HCT116 (cell line): Measurements from ENCODE around the gene ATP2A3. TPM values are rescaled to one million over a fixed set of nuclear protein-coding genes. Genes with fewer than 3 reads are reported as not detected.

ENCODE experiments used
- ATAC-seq: fragments of 200-7000 bp; cut with Tn5 transposase; 2 replicates; pipeline ENCODE4 v1.9.1; 2020; ENCODE audit warnings: mild to moderate bottlenecking, moderate library complexity
- BruUV-seq: library from RNA; stranded (reverse); fragments of 400-500 nt; replicated peaks from 2 replicates; lab custom pipeline; 2021; lab: Mats Ljungman, UMichigan
- CTCF ChIA-PET: fragments of 300-600 bp; sonication (Branson Sonifier 250); formaldehyde crosslinking; loops from one replicate; lab custom pipeline; 2021; ENCODE audit warnings: antibody characterized with exemption; lab: Charles Lee
- POLR2A ChIA-PET: fragments of 300-600, 350-600 bp; sonication (Branson Sonifier 250); formaldehyde crosslinking; loops from one replicate; lab custom pipeline; 2021; ENCODE audit warnings: antibody characterized with exemption; lab: Charles Lee
- RAD21 ChIA-PET, 2 experiments: fragments of 300-600 bp; sonication (Branson Sonifier 250); formaldehyde crosslinking; loops; one replicate each; lab custom pipeline; 2023; ENCODE audit warnings: low total read pairs in 2 of 2; ENCODE audit not compliant: uncharacterized antibody in 2 of 2, unreplicated experiment in 2 of 2, low non-redundant PET in 1 of 2; lab: Charles Lee
- DNase-seq: peaks from one replicate; pipeline ENCODE4 v3.0.0-alpha.2; 2010; ENCODE audit warnings: low read depth, low spot score
- H2AFZ ChIP-seq: fragments of 200-600 bp; shearing (Covaris generic), sonication (generic); 2 replicates; pipeline ENCODE4 v1.6.1; 2017; ENCODE audit warnings: low read depth, mixed run types, mixed read lengths, antibody characterized with exemption, low read length; ENCODE audit not compliant: poor library complexity, severe bottlenecking
- H3K27ac ChIP-seq: 2 replicates; pipeline ENCODE4 v1.5.1; 2012; ENCODE audit warnings: low read depth, low read length
- H3K27me3 ChIP-seq: fragments of 200-600 bp; sonication (generic); 2 replicates; pipeline ENCODE4 v1.6.1; 2016; ENCODE audit warnings: mixed run types, low read length, mixed read lengths; ENCODE audit not compliant: insufficient read depth
- H3K36me3 ChIP-seq, 2 experiments: fragments of 200-500 bp in 1 of 2; fragments of 200-600 bp in 1 of 2; sonication (Bioruptor generic) in 1 of 2; sonication (generic) in 1 of 2; 2 replicates each; pipeline versions ENCODE4 v1.5.1 to v1.6.1; 2014 to 2016; ENCODE audit warnings: low read length in 2 of 2, inconsistent platforms in 1 of 2, mixed read lengths in 1 of 2, mixed run types in 1 of 2; ENCODE audit not compliant: insufficient read depth in 2 of 2, control insufficient read depth in 1 of 2
- H3K4me1 ChIP-seq, 2 experiments: fragments of 200-600 bp in 1 of 2; sonication (generic) in 1 of 2; 2 replicates each; pipeline versions ENCODE4 v1.5.1 to v1.6.1; 2012 to 2017; ENCODE audit warnings: low read length in 2 of 2, inconsistent platforms in 1 of 2, mild to moderate bottlenecking in 1 of 2, mixed read lengths in 1 of 2, mixed run types in 1 of 2, moderate library complexity in 1 of 2; ENCODE audit not compliant: insufficient read depth in 2 of 2, control insufficient read depth in 1 of 2
- H3K4me2 ChIP-seq: fragments of 200-600 bp; sonication (generic); 2 replicates; pipeline ENCODE4 v1.6.1; 2017; ENCODE audit warnings: mixed run types, low read length, mixed read lengths
- H3K4me3 ChIP-seq, 2 experiments: fragments of 200-600 bp in 1 of 2; sonication (generic) in 1 of 2; replicated peaks in 1 of 2; 2 replicates each; pipeline ENCODE4 v1.5.1; 2011 to 2016; ENCODE audit warnings: low read length in 2 of 2, control low read depth in 1 of 2, low read depth in 1 of 2, mild to moderate bottlenecking in 1 of 2, mixed read lengths in 1 of 2, mixed run types in 1 of 2
- H3K79me2 ChIP-seq: fragments of 200-600 bp; sonication (generic); 2 replicates; pipeline ENCODE4 v1.6.1; 2017; ENCODE audit warnings: mild to moderate bottlenecking, mixed run types, low read length, moderate library complexity, mixed read lengths; ENCODE audit not compliant: insufficient read depth
- H3K9ac ChIP-seq: fragments of 200-600 bp; sonication (generic); 2 replicates; pipeline ENCODE4 v1.6.1; 2016; ENCODE audit warnings: low read length, mixed read lengths
- H3K9me2 ChIP-seq: fragments of 200-600 bp; sonication (generic), shearing (Covaris generic); 2 replicates; pipeline ENCODE4 v1.6.1; 2017; ENCODE audit warnings: mixed run types, mild to moderate bottlenecking, moderate library complexity; ENCODE audit not compliant: insufficient read depth
- H3K9me3 ChIP-seq, 2 experiments: fragments of 200-500 bp in 1 of 2; fragments of 200-600 bp in 1 of 2; sonication (Bioruptor generic) in 1 of 2; sonication (generic) in 1 of 2; 2 replicates each; pipeline ENCODE4 v1.6.1; 2014 to 2017; ENCODE audit warnings: low read length in 2 of 2, mixed read lengths in 2 of 2, inconsistent platforms in 1 of 2, low read depth in 1 of 2, mild to moderate bottlenecking in 1 of 2, mixed run types in 1 of 2, moderate library complexity in 1 of 2; ENCODE audit not compliant: control insufficient read depth in 1 of 2, insufficient read depth in 1 of 2
- H4K20me1 ChIP-seq: fragments of 200-600 bp; sonication (generic), shearing (Covaris generic); 2 replicates; pipeline ENCODE4 v1.6.1; 2017; ENCODE audit warnings: mixed run types, mild to moderate bottlenecking, moderate library complexity; ENCODE audit not compliant: insufficient read depth
- ATF3 ChIP-seq: IDR thresholded peaks from 2 replicates; pipeline ENCODE4 v1.6.1; 2012
- CBX3 ChIP-seq: IDR thresholded peaks from 2 replicates; pipeline ENCODE4 v1.6.1; 2012; ENCODE audit warnings: low read depth
- CEBPB ChIP-seq: IDR thresholded peaks from 2 replicates; pipeline ENCODE4 v1.6.1; 2012; ENCODE audit warnings: low read depth
- JUND ChIP-seq: IDR thresholded peaks from 2 replicates; pipeline ENCODE4 v1.6.1; 2012
- POLR2A ChIP-seq: IDR thresholded peaks from 2 replicates; pipeline ENCODE4 v1.7.0; 2011; ENCODE audit warnings: borderline replicate concordance; ENCODE audit not compliant: insufficient read depth, insufficient read length; ENCODE audit errors: extremely low read depth
- POLR2AphosphoS5 ChIP-seq: IDR thresholded peaks from 2 replicates; pipeline ENCODE4 v1.6.1; 2011; ENCODE audit warnings: mild to moderate bottlenecking, low read depth, low read length, moderate library complexity
- RAD21 ChIP-seq: IDR thresholded peaks from 2 replicates; pipeline ENCODE4 v1.6.1; 2012; ENCODE audit warnings: low read depth, mild to moderate bottlenecking
- SP1 ChIP-seq: IDR thresholded peaks from 2 replicates; pipeline ENCODE4 v1.6.1; 2012; ENCODE audit warnings: low read depth
- SRF ChIP-seq: IDR thresholded peaks from 2 replicates; pipeline ENCODE4 v1.6.1; 2012; ENCODE audit warnings: low read depth
- TCF7L2 ChIP-seq: IDR thresholded peaks from 2 replicates; pipeline ENCODE4 v1.7.0; 2011; ENCODE audit warnings: borderline replicate concordance, inconsistent platforms; ENCODE audit not compliant: insufficient read depth, insufficient read length; ENCODE audit errors: extremely low read depth
- ZFX ChIP-seq: fragments of 450-650 bp; IDR thresholded peaks from 2 replicates; pipeline ENCODE4 v1.6.1; 2017
- ZNF274 ChIP-seq: fragments of 200-500 bp; sonication (Bioruptor generic); IDR thresholded peaks from 2 replicates; pipeline ENCODE4 v1.6.1; 2014; ENCODE audit warnings: mild to moderate bottlenecking, low read depth, low read length, inconsistent platforms
- intact Hi-C: fragments of 100-400 bp; cut with micrococcal nuclease; formaldehyde crosslinking; loops from 2 replicates; pipeline ENCODE4 v1.10.0; 2022
- total RNA-seq: library from RNA; stranded (reverse); gene quantifications from one replicate; pipeline ENCODE4 v1.2.1, GENCODE V29; 2021; ENCODE audit not compliant: unreplicated experiment
- TF ChIP-seq, protein P1 (sequence below): IDR thresholded peaks from 2 replicates; pipeline ENCODE4 v1.6.1; 2012

ATP2A3 gene
- total RNA-seq, 1 experiment from 2014 or later: 23.1 TPM

DNA sequence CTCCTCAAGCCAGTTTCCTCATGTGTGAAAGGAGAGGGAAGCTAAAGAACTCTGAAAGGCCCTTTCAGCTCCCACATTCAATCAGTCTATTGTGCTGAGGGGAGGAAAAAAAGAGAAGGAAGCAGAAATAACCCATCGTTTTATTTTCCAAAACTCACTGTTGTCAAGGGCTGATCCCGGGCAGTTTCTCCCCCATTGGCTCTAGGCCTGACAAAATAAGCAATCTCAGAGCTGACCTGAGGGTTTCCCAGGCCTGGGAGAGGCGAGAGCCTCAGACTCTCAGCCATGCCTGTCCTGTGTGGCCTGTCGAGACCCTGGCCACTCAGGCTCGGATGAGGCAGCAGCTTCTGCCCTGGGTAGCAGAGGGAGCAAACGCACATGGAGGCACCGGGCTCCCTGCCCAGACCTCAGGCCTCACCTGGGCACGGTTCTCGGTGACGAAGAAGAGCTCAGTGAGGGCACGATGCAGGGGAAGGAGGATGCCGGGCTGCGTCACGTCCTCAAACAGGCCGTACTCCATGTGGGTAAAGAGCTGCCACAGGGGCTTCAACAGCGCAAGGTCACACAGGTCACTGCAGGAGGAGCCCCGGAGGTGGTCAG, 45.0 kb upstream of the ATP2A3 start (continued):
- TF ChIP-seq, protein P1, sequence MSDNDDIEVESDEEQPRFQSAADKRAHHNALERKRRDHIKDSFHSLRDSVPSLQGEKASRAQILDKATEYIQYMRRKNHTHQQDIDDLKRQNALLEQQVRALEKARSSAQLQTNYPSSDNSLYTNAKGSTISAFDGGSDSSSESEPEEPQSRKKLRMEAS: no peak
- TF ChIP-seq ZNF274: no peak
- no peak for TF ChIP-seq POLR2A
- TF ChIP-seq SRF: no peak

GRCh38 chr17:4008441-4009185, 44.4 kb upstream of the ATP2A3 start:
- H3K4me3 ChIP-seq: no peak overlapping the region
- no peaks in the 10 kb centered on the region for H4K20me1 ChIP-seq
- no peak overlapping the region for H2AFZ ChIP-seq
- H3K9ac ChIP-seq: no peak overlapping the region
- DNase-seq: no peak
- RAD21 ChIA-PET: no interaction called here
- no peak for ATAC-seq
- H3K27me3 ChIP-seq: no peaks in the 10 kb centered on the region
- TF ChIP-seq JUND (no peak), ATF3 (no peak), CBX3 (no peak), CEBPB (no peak), POLR2A (no peak), RAD21 (no peak), POLR2AphosphoS5 (no peak), SP1 (no peak), ZFX (no peak), TCF7L2 (no peak)
- intact Hi-C loops: no loop called here
- H3K4me1 ChIP-seq: peaks cover 0 to 5% of the 10 kb centered on the region in 2 experiments; a peak in 1 of 4 replicates
- H3K79me2 ChIP-seq: no peaks in the 10 kb centered on the region
- CTCF ChIA-PET: interaction anchor here (0.8 kb wide), 1 partner anchor 13 kb away, joined by 4 read pairs; no protein-coding TSS in a partner anchor
- no peak overlapping the region for H3K27ac ChIP-seq
- H3K36me3 ChIP-seq: peaks cover 5% of the 10 kb centered on the region in 2 experiments; a peak in 3 of 4 replicates
- BruUV-seq: no TSS peak
- no peaks in the 10 kb centered on the region for H3K9me3 ChIP-seq
- no peak overlapping the region for H3K4me2 ChIP-seq
- H3K9me2 ChIP-seq: no peaks in the 10 kb centered on the region
- POLR2A ChIA-PET: no interaction called here
